ENCODE results near the gene NELL2.

The NELL2 gene

DNA sequence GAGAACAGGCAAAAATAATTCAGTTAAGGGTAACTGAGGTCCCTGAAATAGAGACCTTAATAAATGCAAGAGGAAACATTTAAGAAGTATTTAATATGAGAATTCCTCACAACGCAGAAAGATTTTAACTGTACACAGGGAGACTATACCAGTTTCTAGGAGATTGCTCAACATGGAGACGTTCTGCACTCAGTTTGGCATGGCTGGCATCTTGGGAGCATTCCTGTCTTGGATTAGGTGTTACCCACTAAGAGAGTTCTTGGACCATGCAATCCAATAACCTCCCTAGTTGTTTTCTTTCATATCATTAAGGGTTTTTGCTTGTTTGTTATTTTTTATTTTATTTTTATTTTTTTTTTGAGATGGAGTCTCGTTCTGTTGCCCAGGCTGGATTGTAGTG is 302.4 kb downstream of the NELL2 start:
- in situ Hi-C loops (cut with MboI; ENCODE audit: low pct_unique_long_range_greater_than_20kb, low sequenced_read_pairs, unreplicated experiment) = no loop called here
- DNase-seq (ENCODE audit: low spot score) = no peak
- no peak for TF ChIP-seq CTCF (IDR thresholded peaks at IDR 0.05; ENCODE audit: extremely low read depth, insufficient read depth, missing control alignments)

DNA sequence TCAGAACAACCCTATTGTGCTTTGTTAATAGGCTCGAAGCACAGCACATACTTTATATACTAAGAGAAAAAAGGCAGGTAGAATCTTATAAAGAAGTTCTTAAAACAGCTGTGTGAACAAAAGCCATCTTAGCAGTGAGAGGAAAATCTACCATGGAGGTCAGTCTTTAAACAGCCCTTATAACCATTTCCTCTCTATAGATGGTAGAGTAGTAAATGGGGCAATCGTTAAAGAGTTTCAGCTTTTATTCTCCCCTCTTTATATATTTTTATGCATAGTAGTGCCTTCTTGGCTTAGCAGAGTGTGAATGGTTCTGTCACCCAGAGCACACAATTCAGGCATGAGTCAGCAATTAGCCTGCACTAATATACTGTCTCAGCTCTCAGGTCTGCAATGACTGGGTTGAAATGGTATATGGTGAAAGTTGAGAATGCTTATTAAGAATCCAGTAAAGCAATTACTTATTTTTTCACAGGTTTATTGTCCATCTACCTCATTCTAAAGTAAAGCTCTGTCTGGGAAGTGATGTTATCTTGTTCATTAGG is 305.0 kb downstream of the NELL2 start:
- in situ Hi-C loops (cut with MboI; ENCODE audit: low pct_unique_long_range_greater_than_20kb, low sequenced_read_pairs, unreplicated experiment) = no loop called here
- DNase-seq (ENCODE audit: low spot score) = no peak
- no peak for TF ChIP-seq CTCF (IDR thresholded peaks at IDR 0.05; ENCODE audit: extremely low read depth, insufficient read depth, missing control alignments)

DNA sequence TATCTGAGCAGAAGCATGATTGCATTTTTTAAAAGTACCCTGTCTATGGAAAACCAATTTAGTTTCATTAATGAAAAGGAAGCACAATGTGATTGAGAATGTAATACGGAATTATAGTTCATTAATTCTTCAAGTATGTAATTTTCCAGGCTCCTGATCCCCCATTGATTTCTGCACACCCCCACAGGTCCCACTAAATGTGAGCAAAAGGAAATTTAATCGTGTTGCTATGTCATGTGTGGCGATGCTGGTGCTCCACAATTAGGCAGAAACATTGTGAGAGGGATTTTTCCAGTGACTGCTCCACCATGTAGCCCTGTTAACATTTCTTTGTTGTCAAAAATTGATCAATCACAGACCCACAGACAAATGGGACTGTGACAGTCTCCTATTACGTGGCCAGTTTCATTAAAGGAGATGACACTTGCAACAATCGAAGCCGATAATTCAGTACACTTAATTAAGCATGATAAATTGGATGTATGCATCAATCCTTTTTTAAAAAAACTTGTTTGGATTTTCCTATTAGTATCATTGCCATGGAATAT is 306.0 kb downstream of the NELL2 start:
- DNase-seq (ENCODE audit: low spot score) = no peak
- in situ Hi-C loops (cut with MboI; ENCODE audit: low pct_unique_long_range_greater_than_20kb, low sequenced_read_pairs, unreplicated experiment) = no loop called here
- no peak for TF ChIP-seq CTCF (IDR thresholded peaks at IDR 0.05; ENCODE audit: extremely low read depth, insufficient read depth, missing control alignments)

- no peak for DNase-seq (ENCODE audit: low spot score)
- TF ChIP-seq CTCF (IDR thresholded peaks at IDR 0.05; ENCODE audit: extremely low read depth, insufficient read depth, missing control alignments) = no peak
- in situ Hi-C loops (cut with MboI; ENCODE audit: low pct_unique_long_range_greater_than_20kb, low sequenced_read_pairs, unreplicated experiment) = no loop called here
Measured at GRCh38 chr12:44565163-44565562, 311.0 kb downstream of the NELL2 start.

GRCh38 chr12:44563486-44563885 is 312.6 kb downstream of the NELL2 start:
- in situ Hi-C loops (cut with MboI; ENCODE audit: low pct_unique_long_range_greater_than_20kb, low sequenced_read_pairs, unreplicated experiment) = no loop called here
- TF ChIP-seq CTCF (IDR thresholded peaks at IDR 0.05; ENCODE audit: extremely low read depth, insufficient read depth, missing control alignments) = no peak
- DNase-seq (ENCODE audit: low spot score) = no peak

DNA sequence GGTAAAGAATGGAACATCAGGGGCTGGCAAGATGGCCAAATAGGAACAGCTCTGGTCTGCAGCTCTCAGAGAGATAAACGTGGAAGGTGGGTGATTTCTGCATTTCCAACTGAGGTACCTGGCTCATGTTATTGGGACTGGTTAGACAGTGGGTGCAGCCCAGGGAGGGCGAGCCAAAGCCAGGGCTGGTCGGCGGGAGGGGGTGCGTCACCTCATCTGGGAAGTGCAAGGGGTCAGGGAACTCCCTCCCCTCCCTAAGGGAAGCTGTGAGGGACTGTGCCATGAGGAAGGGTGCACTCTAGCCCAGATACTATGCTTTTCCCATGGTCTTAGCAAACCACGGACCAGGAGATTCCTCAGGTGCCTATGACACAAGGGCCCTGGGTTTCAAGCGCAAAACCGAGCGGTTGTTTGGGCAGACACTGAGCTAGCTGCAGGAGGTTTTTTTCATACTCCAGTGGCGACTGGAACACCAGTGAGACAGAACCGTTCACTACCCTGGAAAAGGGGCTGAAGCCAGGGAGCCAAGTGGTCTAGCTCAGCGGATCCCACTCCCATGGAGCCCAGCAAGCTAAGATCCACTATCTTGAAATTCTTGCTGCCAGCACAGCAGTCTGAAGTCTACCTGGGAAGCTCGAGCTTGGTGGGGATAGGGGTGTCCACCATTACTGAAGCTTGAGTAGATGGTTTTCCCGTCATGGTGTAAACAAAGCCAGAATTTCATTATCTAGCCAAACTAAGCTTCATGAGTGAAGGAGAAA is 317.6 kb downstream of the NELL2 start:
- no peak for TF ChIP-seq CTCF (IDR thresholded peaks at IDR 0.05; ENCODE audit: extremely low read depth, insufficient read depth, missing control alignments)
- in situ Hi-C loops (cut with MboI; ENCODE audit: low pct_unique_long_range_greater_than_20kb, low sequenced_read_pairs, unreplicated experiment) = no loop called here
- DNase-seq (ENCODE audit: low spot score) = no peak

Measured in GM13977 (cell line).